H4 (cell line): ENCODE results near the gene RRP1. TPM values are rescaled to one million over a fixed set of nuclear protein-coding genes. Genes with fewer than 3 reads are reported as not detected.
"Not testable (repeated sequence)": the region's sequence is repeated elsewhere in the genome, so short reads cannot be mapped to it uniquely, and the experiment has no call there.

Source experiments
- DNase-seq: peaks from one replicate; pipeline ENCODE4 v3.0.0-alpha.2; 2015; ENCODE audit warnings: low spot score
- total RNA-seq: library from RNA; depleted of rRNA; stranded (reverse); fragments of >200 nt; shearing (Covaris generic); gene quantifications from 2 replicates; pipeline ENCODE4 v1.2.3, GENCODE V29; 2014; rRNA removed

Gene RRP1
- total RNA-seq, 1 experiment from 2014 or later = 44.7 TPM

DNA sequence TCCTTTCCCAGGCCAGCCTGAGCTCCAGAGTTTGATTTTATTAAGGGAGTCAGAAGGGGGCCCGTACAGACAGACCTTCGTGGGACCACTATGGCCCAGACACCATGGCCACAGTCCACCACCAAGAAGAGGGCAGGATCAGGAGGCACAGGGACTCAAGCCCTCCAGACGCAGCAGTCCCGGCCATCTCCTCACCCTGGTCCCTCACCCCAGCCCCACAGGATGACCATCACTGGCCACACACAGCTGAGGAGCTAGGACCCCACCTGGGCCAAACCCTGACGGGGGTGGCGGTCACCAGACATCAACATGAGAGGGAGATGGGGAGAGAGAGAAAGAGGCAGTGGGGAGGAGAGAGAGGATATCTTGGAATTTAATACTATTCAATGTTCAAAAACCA is 46.5 kb downstream of the RRP1 start:
- no peak for DNase-seq

DNA sequence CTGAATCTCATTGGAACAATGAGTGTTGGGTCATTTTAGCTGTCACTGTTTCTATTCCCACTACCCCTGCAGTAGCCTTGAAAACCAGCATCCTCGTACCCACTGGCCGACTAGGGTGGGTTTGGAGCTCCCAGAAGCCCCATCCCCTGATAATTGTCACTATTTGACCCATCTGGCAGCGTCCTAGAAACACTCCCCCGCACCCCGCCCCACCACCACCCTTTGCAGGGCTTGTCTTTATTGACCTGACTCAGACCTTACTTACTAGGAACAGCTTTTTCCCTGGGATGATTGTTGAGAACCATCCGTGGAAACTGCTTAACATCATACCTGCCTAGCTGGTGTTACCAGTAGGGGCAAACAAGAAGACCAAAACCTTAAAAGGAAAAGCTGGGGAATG is 47.2 kb downstream of the RRP1 start:
- no peak for DNase-seq

DNA sequence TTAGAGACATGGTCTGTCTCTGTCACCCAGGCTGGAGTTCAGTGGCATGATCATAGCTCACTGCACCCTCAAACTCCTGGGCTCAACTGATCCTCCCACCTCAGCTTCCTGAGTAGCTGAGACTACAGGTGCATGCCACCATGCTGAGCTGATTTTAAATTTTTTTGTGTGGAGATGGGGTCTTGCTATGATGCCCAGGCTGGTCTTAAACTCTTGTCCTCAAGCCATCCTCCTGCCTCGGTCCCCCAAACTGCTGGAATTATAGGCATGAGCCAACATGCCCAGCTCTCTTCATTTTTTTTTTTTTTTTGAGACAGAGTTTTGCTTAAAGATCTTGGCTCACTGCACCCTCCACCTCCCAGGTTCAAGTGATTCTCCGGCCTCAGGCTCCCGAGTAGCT is 50.9 kb downstream of the RRP1 start:
- no peak for DNase-seq

DNA sequence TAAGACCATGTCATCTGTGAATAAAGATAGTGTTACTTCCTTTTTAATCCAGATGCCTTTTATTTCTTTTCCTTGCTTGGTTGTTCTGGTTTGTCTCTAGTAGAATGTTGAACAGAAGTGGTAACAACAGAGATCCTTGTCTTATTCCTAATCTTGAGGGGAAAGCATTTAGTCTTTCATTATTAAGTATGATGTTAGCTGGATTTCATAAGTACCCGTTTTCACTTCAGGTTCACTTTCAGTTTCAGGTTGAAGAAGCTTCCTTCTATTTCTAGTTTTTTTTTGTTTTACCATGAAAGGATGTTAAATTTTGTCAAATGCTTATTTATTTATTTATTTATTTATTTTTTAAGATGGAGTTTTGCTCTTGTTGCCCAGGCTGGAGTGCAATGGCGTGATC is 53.4 kb downstream of the RRP1 start:
- no peak for DNase-seq

DNA sequence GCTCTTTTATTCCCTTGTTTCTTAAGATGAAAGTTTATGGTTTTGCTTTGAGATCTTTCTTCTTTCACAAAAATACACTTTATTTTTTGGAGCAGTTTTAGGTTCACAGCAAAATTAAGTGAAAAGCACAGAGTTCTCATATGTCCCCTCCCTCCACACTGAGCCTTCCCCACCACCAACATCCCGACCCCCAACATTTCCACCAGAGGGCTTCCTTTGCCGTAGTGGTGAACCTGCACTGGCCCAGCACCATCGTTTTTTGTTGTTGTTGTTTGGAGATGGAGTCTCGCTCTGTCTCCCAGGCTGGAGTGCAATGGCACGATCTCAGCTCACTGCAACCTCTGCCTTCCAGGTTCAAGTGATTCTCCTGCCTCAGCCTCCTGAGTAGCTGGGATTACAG is 55.5 kb downstream of the RRP1 start:
- not testable (repeated sequence) for DNase-seq

DNA sequence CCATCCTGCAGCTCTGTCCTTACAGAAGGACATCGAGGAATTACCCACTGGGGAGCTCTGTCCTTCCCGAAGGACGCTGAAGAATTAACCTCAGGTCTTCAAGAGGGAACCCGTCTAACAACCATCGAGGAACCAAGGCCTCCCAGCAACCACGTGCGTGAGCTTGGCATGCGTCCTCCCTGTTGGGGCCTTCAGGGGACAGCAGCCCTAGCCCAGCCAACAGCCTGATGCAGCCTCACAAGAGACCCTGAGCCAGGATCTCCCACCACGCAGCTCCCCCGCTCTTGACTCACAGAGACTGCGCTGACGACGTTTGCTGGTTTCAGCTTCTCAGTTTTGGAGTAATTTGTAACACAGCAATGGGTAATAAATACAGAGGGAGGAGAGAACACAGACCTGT is 56.0 kb downstream of the RRP1 start:
- no peak for DNase-seq

DNA sequence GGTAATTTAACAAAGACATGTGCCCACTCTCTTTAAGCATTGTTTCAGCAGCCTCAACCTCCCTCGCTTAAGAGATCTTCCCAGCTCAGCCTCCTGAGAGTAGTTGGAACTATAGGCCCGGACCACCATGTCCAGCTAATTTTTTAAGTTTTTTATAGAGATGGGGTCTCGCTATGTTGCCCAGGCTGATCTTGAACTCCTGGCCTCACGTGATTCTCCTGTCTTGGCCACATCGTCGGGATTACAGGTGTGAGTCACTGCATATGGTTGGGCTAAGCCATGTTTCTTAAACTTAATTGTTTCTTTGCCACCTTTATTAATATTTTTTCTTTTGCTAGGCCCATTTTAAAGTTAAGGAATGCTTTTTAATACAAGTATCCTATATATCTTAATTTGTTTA is 57.1 kb downstream of the RRP1 start:
- no peak for DNase-seq

DNA sequence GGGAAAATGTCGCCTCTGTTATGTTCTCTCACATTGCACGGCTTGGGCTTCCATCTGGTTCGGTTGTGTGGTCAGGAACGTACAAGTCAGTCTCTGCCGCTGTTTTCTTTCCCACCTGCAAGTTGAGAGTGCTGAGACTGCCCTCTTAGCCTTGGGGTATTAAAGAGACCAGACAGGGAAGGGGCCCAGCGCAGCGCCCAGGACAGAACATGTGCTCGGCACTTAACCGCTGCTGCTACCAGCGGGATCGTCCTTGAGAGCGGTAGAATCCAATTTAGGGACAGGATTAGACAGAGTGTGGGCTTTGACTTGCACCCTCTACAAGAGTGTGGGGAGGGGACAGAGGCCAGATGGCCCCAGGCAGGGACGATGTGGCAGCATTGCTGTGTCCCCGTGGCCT is 57.9 kb downstream of the RRP1 start:
- no peak for DNase-seq

DNA sequence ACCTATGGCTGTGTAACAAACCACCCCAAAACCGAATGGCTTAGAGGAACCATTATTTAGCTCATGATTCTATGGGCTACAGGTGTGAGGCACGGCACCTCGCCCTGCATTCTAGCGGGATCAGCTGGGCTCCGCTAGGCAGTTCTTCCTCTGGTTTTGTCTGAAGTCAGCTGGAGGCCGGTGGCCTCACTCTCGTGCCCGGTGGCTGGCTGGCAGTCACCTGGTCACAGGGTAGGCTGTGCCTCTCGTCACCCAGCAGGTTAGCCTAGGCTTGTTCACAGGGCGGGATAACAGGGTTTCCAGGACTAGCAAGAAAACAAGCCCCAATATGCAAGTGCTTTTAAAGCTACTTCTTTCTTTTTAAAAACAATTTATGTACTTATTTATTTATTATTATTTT is 59.4 kb downstream of the RRP1 start:
- DNase-seq = no peak

DNA sequence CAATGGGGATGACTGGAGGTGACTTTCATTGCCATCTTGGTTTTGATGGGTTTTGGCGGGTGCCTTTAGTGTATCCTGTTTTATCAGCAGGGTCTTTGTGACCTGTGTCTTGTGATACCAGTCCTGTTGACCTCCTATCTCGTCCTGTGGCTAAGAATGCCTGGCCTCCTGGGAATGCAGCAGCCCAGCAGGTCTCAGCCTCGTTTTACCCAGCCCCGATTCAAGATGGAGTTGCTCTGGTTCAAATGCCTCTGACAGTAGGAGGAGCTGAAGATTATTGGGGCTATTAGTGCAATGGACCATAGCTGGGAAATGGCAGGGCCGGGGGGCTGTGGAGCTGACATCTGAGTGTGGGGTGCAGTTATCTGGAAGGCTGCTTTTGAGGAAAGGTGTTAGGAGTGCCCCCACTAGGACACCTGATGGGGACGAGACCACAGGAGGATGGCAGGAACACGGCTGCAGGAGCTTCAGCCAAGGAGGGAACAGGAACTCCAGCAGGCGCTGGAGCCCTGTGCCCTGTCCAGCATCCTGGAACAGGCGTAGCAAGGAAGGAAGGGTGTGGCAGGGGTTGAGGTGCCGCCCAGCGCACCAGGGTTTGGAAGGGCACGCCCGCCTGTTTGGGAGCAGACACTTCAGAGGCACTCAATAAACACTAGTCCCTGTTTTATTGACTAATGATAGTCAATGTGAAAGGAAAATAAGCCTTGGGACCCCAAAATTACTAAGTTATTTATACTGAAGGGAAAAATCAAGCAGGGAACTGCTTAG is 60.3 kb downstream of the RRP1 start:
- no peak for DNase-seq

DNA sequence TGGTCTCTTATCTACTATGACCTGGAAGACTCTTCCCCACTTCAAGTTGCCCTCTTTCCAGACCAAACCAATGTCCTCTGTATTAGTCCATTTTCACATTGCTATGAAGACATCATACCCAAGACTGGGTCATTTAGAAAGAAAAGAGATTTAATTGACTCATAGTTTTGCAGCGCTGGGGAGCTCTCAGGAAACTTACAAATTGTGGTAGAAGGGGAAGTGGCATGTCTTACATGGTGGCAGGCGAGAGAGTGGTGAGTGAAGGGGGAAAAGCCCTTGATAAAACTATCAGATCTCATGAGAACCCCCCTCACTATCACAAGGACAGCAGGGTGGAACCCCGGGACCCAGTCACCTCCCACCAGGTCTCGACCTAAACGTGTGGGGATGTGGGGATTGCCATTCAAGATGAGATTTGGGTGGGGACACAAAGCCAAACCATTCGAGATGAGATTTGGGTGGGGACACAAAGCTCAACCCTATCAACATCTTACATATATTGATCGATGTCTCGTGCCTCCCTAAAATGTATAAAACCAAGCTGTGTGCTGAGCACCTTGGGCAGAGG is 61.4 kb downstream of the RRP1 start:
- DNase-seq = no peak

DNA sequence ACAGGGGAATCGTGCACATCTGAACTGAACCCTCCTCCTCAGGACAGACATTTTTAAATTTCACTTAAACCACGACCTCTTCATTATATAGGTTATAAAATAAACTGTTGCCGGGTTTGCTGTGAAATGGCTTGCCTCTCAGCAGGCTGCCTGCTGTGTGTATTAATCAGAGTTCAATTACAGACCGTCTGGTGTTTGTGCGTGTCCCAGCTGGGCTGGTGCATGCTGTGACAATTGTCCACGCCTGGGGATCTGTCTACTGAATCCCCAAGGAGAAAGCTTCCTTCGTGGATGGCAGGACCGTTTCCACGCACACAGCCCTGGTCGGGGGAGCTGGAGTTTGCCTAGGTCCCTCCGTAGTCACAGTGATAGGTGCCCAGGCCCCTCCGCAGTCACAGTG is 62.2 kb downstream of the RRP1 start:
- no peak for DNase-seq

DNA sequence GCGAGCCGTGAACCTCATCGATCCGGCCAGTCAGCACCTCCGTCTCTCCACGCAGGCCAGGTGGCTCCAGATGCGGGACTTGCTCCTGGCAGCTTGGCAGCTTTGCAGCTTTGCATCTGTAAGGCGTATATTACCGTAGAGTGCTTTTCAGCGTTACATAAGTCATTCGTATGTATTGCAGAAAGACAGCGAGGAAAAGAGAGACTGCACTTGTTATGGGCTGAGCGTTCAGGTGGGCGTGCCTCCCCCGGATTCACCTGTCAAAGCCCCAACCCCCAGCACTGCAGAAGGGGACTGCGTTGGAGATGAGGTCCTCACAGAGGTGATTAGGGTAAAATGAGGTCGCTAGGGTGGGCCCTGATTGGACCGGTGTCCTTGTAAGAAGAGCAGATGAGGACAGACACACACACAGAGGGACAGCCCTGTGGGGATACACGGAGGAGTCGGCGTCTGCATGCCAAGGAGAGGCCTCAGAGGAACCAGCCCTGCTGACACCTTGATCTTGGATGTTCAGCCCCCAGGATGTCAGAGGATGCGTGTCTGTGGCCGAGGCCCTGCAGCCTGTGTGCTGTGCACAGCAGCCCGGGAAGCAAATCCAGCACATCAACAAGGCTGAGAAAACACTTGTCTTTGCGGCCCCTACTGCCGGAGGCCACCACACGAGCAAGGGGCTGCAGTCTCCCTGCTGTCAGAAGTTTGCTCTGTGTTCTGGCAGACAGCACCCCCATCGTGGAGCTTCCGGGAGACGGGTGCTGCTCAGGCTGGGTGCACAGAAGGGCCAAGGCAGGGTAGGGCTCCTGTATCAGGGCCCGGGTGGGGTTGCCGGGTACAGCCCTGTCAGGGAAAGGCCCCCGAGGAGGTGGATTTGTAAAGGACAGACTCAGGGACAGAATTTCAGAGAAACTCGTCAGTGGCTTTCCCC is 64.7 kb downstream of the RRP1 start:
- no peak for DNase-seq

Other genes starting within 250 kb of the RRP1 start
- gene HSF2BP, start 130.1 kb upstream of the RRP1 start, total RNA-seq = 3.9 and 5.1 TPM in 2 replicates
- 16.2 and 21.7 TPM in 2 replicates for gene RRP1B, start 130.0 kb upstream of the RRP1 start, total RNA-seq
- 99.6 and 107 TPM in 2 replicates for gene PDXK, start 70.4 kb upstream of the RRP1 start, total RNA-seq
- 20.0 and 33.8 TPM in 2 replicates for gene CSTB, start 13.3 kb upstream of the RRP1 start, total RNA-seq
- gene AGPAT3, start 75.6 kb downstream of the RRP1 start, total RNA-seq = 27.0 and 29.4 TPM in 2 replicates
- gene TRAPPC10, start 222.7 kb downstream of the RRP1 start, total RNA-seq = 15.0 and 16.5 TPM in 2 replicates